HepG2 (cell line): ENCODE data around the gene SSC5D. TPM values are rescaled to one million over a fixed set of nuclear protein-coding genes. Genes with fewer than 3 reads are reported as not detected.

ENCODE experiments used
- BRD4 ChIP-seq: sonication (generic); formaldehyde crosslinking; IDR thresholded peaks from 2 replicates; pipeline ENCODE4 v1.4.0; 2020; ENCODE audit warnings: missing genetic modification reagents
- ETS1 ChIP-seq: sonication (generic); formaldehyde crosslinking; IDR thresholded peaks from 2 replicates; pipeline ENCODE4 v1.4.0; 2020; ENCODE audit warnings: missing genetic modification reagents
- FOSL2 ChIP-seq: sonication (generic); formaldehyde crosslinking; IDR thresholded peaks from 2 replicates; pipeline ENCODE4 v1.4.0; 2020; ENCODE audit warnings: missing genetic modification reagents
- GTF3A ChIP-seq: sonication (generic); formaldehyde crosslinking; conservative IDR thresholded peaks from 2 replicates; pipeline ENCODE4 v1.4.0; 2020; ENCODE audit warnings: mild to moderate bottlenecking, missing genetic modification reagents
- HDAC1 ChIP-seq: sonication (generic); formaldehyde crosslinking; IDR thresholded peaks from 2 replicates; pipeline ENCODE4 v1.5.1; 2020; ENCODE audit warnings: mild to moderate bottlenecking, missing genetic modification reagents
- HNF4A ChIP-seq: sonication (generic); formaldehyde crosslinking; IDR thresholded peaks from 2 replicates; pipeline ENCODE4 v1.4.0; 2020; ENCODE audit warnings: missing genetic modification reagents
- MEF2D ChIP-seq: sonication (generic); formaldehyde crosslinking; IDR thresholded peaks from 2 replicates; pipeline ENCODE4 v1.5.1; 2020; ENCODE audit warnings: mild to moderate bottlenecking, missing genetic modification reagents
- MTA3 ChIP-seq: sonication (generic); formaldehyde crosslinking; IDR thresholded peaks from 2 replicates; pipeline ENCODE4 v1.4.0; 2020; ENCODE audit warnings: missing genetic modification reagents
- PAXIP1 ChIP-seq: sonication (generic); formaldehyde crosslinking; conservative IDR thresholded peaks from 2 replicates; pipeline ENCODE4 v1.4.0; 2020; ENCODE audit warnings: mild to moderate bottlenecking, missing genetic modification reagents, moderate library complexity
- POGZ ChIP-seq: sonication (generic); formaldehyde crosslinking; IDR thresholded peaks from 2 replicates; pipeline ENCODE4 v1.4.0; 2020; ENCODE audit warnings: mild to moderate bottlenecking, missing genetic modification reagents
- POLR2G ChIP-seq: fragments of 200-400 bp; formaldehyde crosslinking; IDR thresholded peaks from 2 replicates; pipeline ENCODE4 v1.6.1; 2018; ENCODE audit warnings: mild to moderate bottlenecking, low read depth, low read length, moderate library complexity
- RXRA ChIP-seq: sonication (generic); formaldehyde crosslinking; IDR thresholded peaks from 2 replicates; pipeline ENCODE4 v1.5.1; 2020; ENCODE audit warnings: missing genetic modification reagents
- SRSF1 ChIP-seq: fragments of 200-400 bp; formaldehyde crosslinking; optimal IDR thresholded peaks from 2 replicates; pipeline ENCODE3; 2017; ENCODE audit warnings: mild to moderate bottlenecking, low read depth, low read length, moderate library complexity
- TAF1 ChIP-seq: sonication (generic); formaldehyde crosslinking; IDR thresholded peaks from 2 replicates; pipeline ENCODE4 v1.4.0; 2020; ENCODE audit warnings: missing genetic modification reagents
- TRAFD1 ChIP-seq: sonication (generic); formaldehyde crosslinking; IDR thresholded peaks from 2 replicates; pipeline ENCODE4 v1.5.1; 2020; ENCODE audit warnings: missing genetic modification reagents, mild to moderate bottlenecking, borderline replicate concordance
- ZNF543 ChIP-seq: sonication (generic); formaldehyde crosslinking; IDR thresholded peaks from 2 replicates; pipeline ENCODE4 v1.4.0; 2020; ENCODE audit warnings: mild to moderate bottlenecking, missing genetic modification reagents
- polyA plus RNA-seq, 8 experiments: library from polyadenylated mRNA; depleted of rRNA in 3 of 8; stranded (reverse) in 7 of 8; unstranded in 1 of 8; fragments of >200 nt; fragmentation: Illumina TruSeq in 4 of 8; extraction: Trizol in 4 of 8; gene quantifications; 2 replicates each; pipeline versions ENCODE4 v1.2.1 to v1.2.3, GENCODE V29; 2011 to 2016; ENCODE audit warnings: low read depth in 4 of 8, missing spikeins in 1 of 8, mixed read lengths in 1 of 8; ENCODE audit not compliant: insufficient read depth in 1 of 8
- total RNA-seq, 5 experiments: library from RNA; depleted of rRNA; stranded (reverse); fragments of >200 nt; fragmentation: Illumina TruSeq; extraction: Trizol; gene quantifications; 2 replicates each; pipeline ENCODE4 v1.2.3, GENCODE V29; 2016; ENCODE audit warnings: low read depth in 1 of 5
- TF ChIP-seq, protein P1 (sequence below): sonication (generic); formaldehyde crosslinking; IDR thresholded peaks from 2 replicates; pipeline ENCODE4 v1.9.0; 2022; ENCODE audit warnings: missing genetic modification reagents, mild to moderate bottlenecking, borderline replicate concordance

Gene SSC5D
- total and polyA plus RNA-seq, 2 of the 13 experiments (the other 11 are each of a cell fraction or from before 2014, with no cell fraction given) = not detected

DNA sequence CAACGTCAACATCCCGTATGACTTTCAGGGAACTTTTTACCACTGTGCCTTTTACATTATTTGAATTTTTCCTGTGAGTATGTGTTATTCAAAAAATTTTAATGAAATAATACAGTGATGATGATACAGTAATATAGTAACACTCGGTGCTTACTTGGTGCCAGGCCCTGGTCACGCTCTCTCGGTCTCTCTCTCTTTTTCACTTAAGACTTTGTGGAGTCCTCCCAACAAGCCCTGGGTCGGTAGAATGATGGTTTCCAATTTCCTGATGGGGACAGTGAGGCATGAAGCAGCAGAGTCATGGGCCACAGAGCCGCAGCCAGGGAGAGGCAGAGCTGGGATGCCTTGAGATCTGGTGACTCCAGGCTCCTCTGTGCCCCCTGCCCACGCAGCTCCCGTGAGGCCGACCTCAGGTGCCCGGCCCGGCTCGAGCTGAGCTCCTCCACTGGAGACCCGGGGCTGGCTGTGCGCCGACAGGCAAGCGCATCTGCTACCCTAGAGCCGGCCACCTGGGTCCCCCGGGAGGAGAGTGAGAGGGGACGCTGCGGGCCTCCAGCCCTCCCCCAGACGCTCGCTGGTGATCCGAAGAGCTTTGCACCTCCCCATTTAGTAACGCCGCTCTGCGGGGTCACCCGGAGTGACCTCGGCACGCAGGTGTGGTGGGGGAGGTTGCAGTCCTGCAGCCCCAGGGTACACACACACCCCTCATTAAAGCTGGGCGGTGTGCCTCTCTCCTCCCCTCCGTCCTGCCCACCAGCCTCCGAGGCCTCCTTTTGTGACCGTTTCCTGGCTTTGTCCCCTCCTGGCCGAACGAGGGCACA, 61.5 kb downstream of the SSC5D start (continued):
- TF ChIP-seq MEF2D (CRISPR knock-in tag) = no peak
- peak; percentile 49 for TF ChIP-seq HDAC1 (CRISPR knock-in tag)
- peak; percentile 72 for TF ChIP-seq SRSF1
- peak; percentile 27; the same call in 1 of the 2 replicates for TF ChIP-seq TAF1 (CRISPR knock-in tag)
- TF ChIP-seq FOSL2 (CRISPR knock-in tag) = peak; percentile 79
- no peak for TF ChIP-seq BRD4 (CRISPR knock-in tag)
- TF ChIP-seq POLR2G = peak; percentile 50
- TF ChIP-seq ETS1 (CRISPR knock-in tag) = no peak
- TF ChIP-seq, protein P1, sequence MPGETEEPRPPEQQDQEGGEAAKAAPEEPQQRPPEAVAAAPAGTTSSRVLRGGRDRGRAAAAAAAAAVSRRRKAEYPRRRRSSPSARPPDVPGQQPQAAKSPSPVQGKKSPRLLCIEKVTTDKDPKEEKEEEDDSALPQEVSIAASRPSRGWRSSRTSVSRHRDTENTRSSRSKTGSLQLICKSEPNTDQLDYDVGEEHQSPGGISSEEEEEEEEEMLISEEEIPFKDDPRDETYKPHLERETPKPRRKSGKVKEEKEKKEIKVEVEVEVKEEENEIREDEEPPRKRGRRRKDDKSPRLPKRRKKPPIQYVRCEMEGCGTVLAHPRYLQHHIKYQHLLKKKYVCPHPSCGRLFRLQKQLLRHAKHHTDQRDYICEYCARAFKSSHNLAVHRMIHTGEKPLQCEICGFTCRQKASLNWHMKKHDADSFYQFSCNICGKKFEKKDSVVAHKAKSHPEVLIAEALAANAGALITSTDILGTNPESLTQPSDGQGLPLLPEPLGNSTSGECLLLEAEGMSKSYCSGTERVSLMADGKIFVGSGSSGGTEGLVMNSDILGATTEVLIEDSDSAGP (CRISPR knock-in tag) = peak; percentile 39; the same call in 1 of the 2 replicates
- 0 out of 2 replicates have a peak, but pooled peaks have one; percentile 36 for TF ChIP-seq PAXIP1 (CRISPR knock-in tag)
- peak; percentile 79 for TF ChIP-seq RXRA (CRISPR knock-in tag)
- no peak for TF ChIP-seq GTF3A
- no peak for TF ChIP-seq POGZ (CRISPR knock-in tag)
- TF ChIP-seq TRAFD1 (CRISPR knock-in tag) = no peak
- 0 out of 2 replicates have a peak, but pooled peaks have one; percentile 40 for TF ChIP-seq ZNF543
- TF ChIP-seq MTA3 (CRISPR knock-in tag) = no peak
- 0 out of 2 replicates have a peak, but pooled peaks have one; percentile 4 for TF ChIP-seq HNF4A (CRISPR knock-in tag)
